Astrocyte of the cerebellum (primary cell): ENCODE measurements around the gene ZNF800.

Source experiments
- DNase-seq: peaks from one replicate; pipeline ENCODE4 v3.0.0-alpha.2; 2011; ENCODE audit warnings: low read depth
- H3K4me3 ChIP-seq: 2 replicates; pipeline ENCODE4 v1.5.1; 2011; ENCODE audit warnings: mild to moderate bottlenecking, low read depth, low read length, moderate library complexity
- CTCF ChIP-seq: IDR thresholded peaks from 2 replicates; pipeline ENCODE4 v1.5.1; 2012; ENCODE audit warnings: low read length, low read depth, moderate library complexity, mild to moderate bottlenecking; ENCODE audit errors: missing control alignments
- in situ Hi-C: cut with HindIII; loops from 2 replicates; pipeline ENCODE4 v1.10.0; 2017; ENCODE audit warnings: low sequenced_read_pairs

The ZNF800 gene

GRCh38 chr7:127382301-127383085, 10.0 kb downstream of the ZNF800 start:
- no peak for TF ChIP-seq CTCF
- in situ Hi-C loops: no loop called here
- DNase-seq: no peak
- H3K4me3 ChIP-seq: no peak overlapping the region

- no peak for DNase-seq
- in situ Hi-C loops: no loop called here
- TF ChIP-seq CTCF: no peak
- no peak overlapping the region for H3K4me3 ChIP-seq
Observed at GRCh38 chr7:127380479-127380878, 12.0 kb downstream of the ZNF800 start.

GRCh38 chr7:127379642-127380041, 12.9 kb downstream of the ZNF800 start:
- TF ChIP-seq CTCF: no peak
- no peak for DNase-seq
- in situ Hi-C loops: no loop called here
- no peak overlapping the region for H3K4me3 ChIP-seq

- no peak for TF ChIP-seq CTCF
- no peak overlapping the region for H3K4me3 ChIP-seq
- in situ Hi-C loops: no loop called here
Observed at GRCh38 chr7:127378537-127378936, 14.0 kb downstream of the ZNF800 start.

GRCh38 chr7:127377425-127377824, 15.1 kb downstream of the ZNF800 start:
- no peak for TF ChIP-seq CTCF
- DNase-seq: no peak
- in situ Hi-C loops: no loop called here
- H3K4me3 ChIP-seq: no peak overlapping the region

More at GRCh38 chr7:127378537-127378936, 14.0 kb downstream of the ZNF800 start:
- no peak for DNase-seq

- in situ Hi-C loops: no loop called here
Observed at GRCh38 chr7:127375631-127376030, 16.9 kb downstream of the ZNF800 start.

More at GRCh38 chr7:127375631-127376030, 16.9 kb downstream of the ZNF800 start:
- no peak for TF ChIP-seq CTCF
- H3K4me3 ChIP-seq: no peak overlapping the region
- DNase-seq: no peak
